ENCODE results near the gene GIMAP1. TPM values are rescaled to one million over a fixed set of nuclear protein-coding genes. Genes with fewer than 3 reads are reported as not detected.

GIMAP1 gene
- total RNA-seq, 1 donor from 2014 or later = not detected

- Mint-ChIP-seq H3K27me3 (peaks cover 36% of the 10 kb centered on the region), H3K9me3 (ENCODE audit: low read depth) (peaks cover 4% of the 10 kb centered on the region), H3K4me3 (ENCODE audit: low read depth) (no peak overlapping the region), H3K4me1 (ENCODE audit: low read depth) (no peaks in the 10 kb centered on the region), H3K36me3 (ENCODE audit: insufficient read depth) (no peaks in the 10 kb centered on the region), H3K27ac (no peak overlapping the region)
- TF ChIP-seq CTCF (IDR thresholded peaks at IDR 0.05; ENCODE audit: unreplicated experiment) = no peak
- no peak for DNase-seq (ENCODE audit: low spot score, unreplicated experiment)
These were observed 1.1 kb upstream of the GIMAP1 start for GRCh38 chr7:150715293-150715692.

- H3K9me3 Mint-ChIP-seq (ENCODE audit: low read depth) = peaks cover 4% of the 10 kb centered on the region
- TF ChIP-seq CTCF (IDR thresholded peaks at IDR 0.05; ENCODE audit: unreplicated experiment) = no peak
- H3K27me3 Mint-ChIP-seq = peaks cover 36% of the 10 kb centered on the region
- H3K4me3 Mint-ChIP-seq (ENCODE audit: low read depth) = no peak overlapping the region
- H3K27ac Mint-ChIP-seq = no peak overlapping the region
- DNase-seq (ENCODE audit: low spot score, unreplicated experiment) = no peak
- H3K36me3 Mint-ChIP-seq (ENCODE audit: insufficient read depth) = no peaks in the 10 kb centered on the region
- H3K4me1 Mint-ChIP-seq (ENCODE audit: low read depth) = no peaks in the 10 kb centered on the region
These were observed 675 bp upstream of the GIMAP1 start for GRCh38 chr7:150715738-150716137.

GRCh38 chr7:150716939-150717338 lies 526 bp downstream of the GIMAP1 start:
- H3K4me3 Mint-ChIP-seq (ENCODE audit: low read depth) = no peak overlapping the region
- H3K27me3 Mint-ChIP-seq = peaks cover 37% of the 10 kb centered on the region

GRCh38 chr7:150717814-150718420 lies 1.5 kb downstream of the GIMAP1 start:
- no peak for DNase-seq (ENCODE audit: low spot score, unreplicated experiment)
- Mint-ChIP-seq H3K4me1 (ENCODE audit: low read depth) (no peaks in the 10 kb centered on the region), H3K9me3 (ENCODE audit: low read depth) (no peaks in the 10 kb centered on the region), H3K36me3 (ENCODE audit: insufficient read depth) (no peaks in the 10 kb centered on the region), H3K4me3 (ENCODE audit: low read depth) (no peak overlapping the region), H3K27me3 (peaks cover 41% of the 10 kb centered on the region), H3K27ac (no peak overlapping the region)
- no peak for TF ChIP-seq CTCF (IDR thresholded peaks at IDR 0.05; ENCODE audit: unreplicated experiment)

More at GRCh38 chr7:150716939-150717338, 526 bp downstream of the GIMAP1 start:
- H3K9me3 Mint-ChIP-seq (ENCODE audit: low read depth) = peaks cover 4% of the 10 kb centered on the region
- no peak overlapping the region for H3K27ac Mint-ChIP-seq
- TF ChIP-seq CTCF (IDR thresholded peaks at IDR 0.05; ENCODE audit: unreplicated experiment) = no peak
- no peaks in the 10 kb centered on the region for H3K36me3 Mint-ChIP-seq (ENCODE audit: insufficient read depth)
- no peaks in the 10 kb centered on the region for H3K4me1 Mint-ChIP-seq (ENCODE audit: low read depth)
- DNase-seq (ENCODE audit: low spot score, unreplicated experiment) = no peak

- no peak for DNase-seq (ENCODE audit: low spot score, unreplicated experiment)
- Mint-ChIP-seq H3K36me3 (ENCODE audit: insufficient read depth) (no peaks in the 10 kb centered on the region), H3K27me3 (peaks cover 52% of the 10 kb centered on the region), H3K27ac (no peak overlapping the region), H3K4me3 (ENCODE audit: low read depth) (no peak overlapping the region), H3K4me1 (ENCODE audit: low read depth) (no peaks in the 10 kb centered on the region), H3K9me3 (ENCODE audit: low read depth) (no peaks in the 10 kb centered on the region)
- no peak for TF ChIP-seq CTCF (IDR thresholded peaks at IDR 0.05; ENCODE audit: unreplicated experiment)
These were observed 3.0 kb downstream of the GIMAP1 start for GRCh38 chr7:150719436-150719835.
